DOHH2 (cell line): ENCODE data around the gene LBH.

Experiments
- CTCF ChIP-seq: fragments of 200-600 bp; sonication (generic); IDR thresholded peaks from one replicate; pipeline ENCODE4 v1.5.1; 2014; ENCODE audit warnings: antibody characterized with exemption, mild to moderate bottlenecking, low read depth, low read length; ENCODE audit not compliant: poor library complexity, severe bottlenecking
- EZH2phosphoT487 ChIP-seq: fragments of 200-600 bp; sonication (generic); IDR thresholded peaks from 2 replicates; pipeline ENCODE4 v1.6.1; 2017; ENCODE audit warnings: borderline replicate concordance, mild to moderate bottlenecking, antibody characterized with exemption, low read length, moderate library complexity, mixed read lengths

DNA sequence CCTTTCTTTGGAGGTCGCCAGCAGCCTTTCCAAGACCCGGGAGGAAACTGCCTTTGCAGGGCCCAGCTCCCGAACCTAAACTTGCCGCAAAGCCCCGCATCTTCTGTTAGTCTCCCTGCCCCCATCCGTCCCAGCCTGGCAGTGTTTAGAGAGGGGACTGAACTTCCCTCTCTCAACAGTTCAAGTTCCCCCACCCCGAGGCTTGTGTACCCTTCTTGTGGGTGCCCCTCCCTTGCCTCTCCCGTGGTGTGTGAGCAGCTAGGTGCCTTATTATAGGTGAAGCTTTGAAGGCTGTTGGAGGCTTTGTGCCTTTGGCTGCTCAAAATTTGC, 1.4 kb downstream of the LBH start:
- no peak for TF ChIP-seq CTCF
- 0 out of 2 replicates have a peak, but pooled peaks have one; percentile 26 for TF ChIP-seq EZH2phosphoT487
